WTC11 (cell line): ENCODE results near the gene NSG1. TPM values are rescaled to one million over a fixed set of nuclear protein-coding genes. Genes with fewer than 3 reads are reported as not detected.

Experiments
- ATAC-seq: fragments of 200-7000 bp; cut with Tn5 transposase; 2 replicates; pipeline ENCODE4 v1.10.0; 2021; ENCODE audit warnings: mild to moderate bottlenecking, moderate library complexity
- CTCF ChIA-PET: fragments of 300-600 bp; sonication (Branson Sonifier 250); formaldehyde crosslinking; loops from one replicate; lab custom pipeline; 2021; ENCODE audit warnings: antibody characterized with exemption; lab: Charles Lee
- POLR2A ChIA-PET: fragments of 350-600 bp; sonication (Branson Sonifier 250); formaldehyde crosslinking; loops from one replicate; lab custom pipeline; 2021; ENCODE audit warnings: antibody characterized with exemption; lab: Charles Lee
- DNase-seq: peaks from one replicate; pipeline ENCODE4 v3.0.0; 2021; ENCODE audit warnings: low spot score
- H3K27ac Mint-ChIP-seq: 2 replicates; pipeline ENCODE4 v1.8.0; 2021; ENCODE audit warnings: mixed read lengths
- H3K27me3 Mint-ChIP-seq: 2 replicates; pipeline ENCODE4 v1.8.0; 2021; ENCODE audit warnings: low read depth, mild to moderate bottlenecking, moderate library complexity, mixed read lengths
- H3K36me3 Mint-ChIP-seq: 2 replicates; pipeline ENCODE4 v1.8.0; 2021; ENCODE audit warnings: mixed read lengths
- H3K4me1 Mint-ChIP-seq: 2 replicates; pipeline ENCODE4 v1.8.0; 2022; ENCODE audit warnings: mixed read lengths
- H3K4me3 Mint-ChIP-seq: 2 replicates; pipeline ENCODE4 v1.8.0; 2021; ENCODE audit warnings: mild to moderate bottlenecking, moderate library complexity, mixed read lengths
- H3K9me3 Mint-ChIP-seq: 2 replicates; pipeline ENCODE4 v1.8.0; 2021; ENCODE audit warnings: mixed read lengths
- AR ChIP-seq: fragments of 250-450 bp; sonication (Bioruptor Pico); IDR thresholded peaks from 2 replicates; pipeline ENCODE4 v1.9.0; 2021; ENCODE audit warnings: mild to moderate bottlenecking
- ATF2 ChIP-seq: sonication (generic); formaldehyde crosslinking; IDR thresholded peaks from 2 replicates; pipeline ENCODE4 v1.8.1; 2022; ENCODE audit warnings: low read depth, missing genetic modification reagents, borderline replicate concordance
- CBFB ChIP-seq: sonication (generic); formaldehyde crosslinking; IDR thresholded peaks from 2 replicates; pipeline ENCODE4 v1.8.1; 2022; ENCODE audit warnings: mild to moderate bottlenecking, low read depth, missing genetic modification reagents
- CREB1 ChIP-seq: sonication (generic); formaldehyde crosslinking; IDR thresholded peaks from 2 replicates; pipeline ENCODE4 v1.8.0; 2023; ENCODE audit warnings: mild to moderate bottlenecking, missing genetic modification reagents
- CREM ChIP-seq: sonication (generic); formaldehyde crosslinking; IDR thresholded peaks from 2 replicates; pipeline ENCODE4 v1.8.1; 2022; ENCODE audit warnings: mild to moderate bottlenecking, missing genetic modification reagents, moderate library complexity
- CTCF ChIP-seq: fragments of 200-600 bp; IDR thresholded peaks from 2 replicates; pipeline ENCODE4 v1.8.0; 2022; ENCODE audit warnings: antibody characterized with exemption
- E2F5 ChIP-seq: sonication (generic); formaldehyde crosslinking; IDR thresholded peaks from 2 replicates; pipeline ENCODE4 v1.8.1; 2022; ENCODE audit warnings: mild to moderate bottlenecking, moderate library complexity, missing genetic modification reagents
- ETV6 ChIP-seq: sonication (generic); formaldehyde crosslinking; IDR thresholded peaks from 2 replicates; pipeline ENCODE4 v1.8.1; 2022; ENCODE audit warnings: mild to moderate bottlenecking, missing genetic modification reagents
- FOXK1 ChIP-seq: sonication (generic); formaldehyde crosslinking; IDR thresholded peaks from 2 replicates; pipeline ENCODE4 v1.8.0; 2022; ENCODE audit warnings: mild to moderate bottlenecking, moderate library complexity, missing genetic modification reagents
- GRHL2 ChIP-seq: fragments of 250-450 bp; sonication (Bioruptor Pico); IDR thresholded peaks from 2 replicates; pipeline ENCODE4 v1.8.0; 2022; ENCODE audit warnings: mild to moderate bottlenecking, moderate library complexity; ENCODE audit not compliant: insufficient replicate concordance, severe bottlenecking
- IRF1 ChIP-seq: sonication (generic); formaldehyde crosslinking; IDR thresholded peaks from 2 replicates; pipeline ENCODE4 v1.8.0; 2023; ENCODE audit warnings: missing genetic modification reagents
- JUN ChIP-seq: sonication (generic); formaldehyde crosslinking; IDR thresholded peaks from 2 replicates; pipeline ENCODE4 v1.8.0; 2023; ENCODE audit warnings: mild to moderate bottlenecking, missing genetic modification reagents
- MAX ChIP-seq: sonication (generic); formaldehyde crosslinking; IDR thresholded peaks from 2 replicates; pipeline ENCODE4 v1.8.0; 2022; ENCODE audit warnings: mild to moderate bottlenecking, missing genetic modification reagents
- NFATC4 ChIP-seq: fragments of 250-450 bp; sonication (Bioruptor Pico); IDR thresholded peaks from 2 replicates; pipeline ENCODE4 v1.9.0; 2021; ENCODE audit warnings: mild to moderate bottlenecking
- NR3C1 ChIP-seq: sonication (generic); formaldehyde crosslinking; conservative IDR thresholded peaks from 2 replicates; pipeline ENCODE4 v1.8.1; 2023; ENCODE audit warnings: low read depth, mild to moderate bottlenecking, missing genetic modification reagents
- OVOL2 ChIP-seq: fragments of 250-450 bp; sonication (Bioruptor Pico); IDR thresholded peaks from 2 replicates; pipeline ENCODE4 v1.9.0; 2021; ENCODE audit warnings: mild to moderate bottlenecking, borderline replicate concordance
- RELA ChIP-seq: sonication (generic); formaldehyde crosslinking; IDR thresholded peaks from 2 replicates; pipeline ENCODE4 v1.8.1; 2022; ENCODE audit warnings: missing genetic modification reagents, mild to moderate bottlenecking, borderline replicate concordance
- SMAD4 ChIP-seq: sonication (generic); formaldehyde crosslinking; IDR thresholded peaks from 2 replicates; pipeline ENCODE4 v1.8.0; 2022; ENCODE audit warnings: mild to moderate bottlenecking, missing genetic modification reagents
- TP53 ChIP-seq: sonication (generic); formaldehyde crosslinking; IDR thresholded peaks from 2 replicates; pipeline ENCODE4 v1.8.1; 2023; ENCODE audit warnings: mild to moderate bottlenecking, missing genetic modification reagents
- ZNF138 ChIP-seq: sonication (generic); formaldehyde crosslinking; conservative IDR thresholded peaks from 2 replicates; pipeline ENCODE4 v1.8.1; 2022; ENCODE audit warnings: mild to moderate bottlenecking, moderate library complexity, missing genetic modification reagents
- ZNF317 ChIP-seq: sonication (generic); formaldehyde crosslinking; IDR thresholded peaks from 2 replicates; pipeline ENCODE4 v1.8.1; 2023; ENCODE audit warnings: low read depth, mild to moderate bottlenecking, moderate library complexity, missing genetic modification reagents, borderline replicate concordance
- ZNF396 ChIP-seq: fragments of 250-450 bp; sonication (Bioruptor Pico); IDR thresholded peaks from 2 replicates; pipeline ENCODE4 v1.8.0; 2021; ENCODE audit warnings: mild to moderate bottlenecking, moderate library complexity, borderline replicate concordance
- ZNF425 ChIP-seq: fragments of 250-450 bp; sonication (Bioruptor Pico); conservative IDR thresholded peaks from 2 replicates; pipeline ENCODE4 v1.9.0; 2021; ENCODE audit warnings: mild to moderate bottlenecking
- ZSCAN18 ChIP-seq: fragments of 250-450 bp; sonication (Bioruptor Pico); IDR thresholded peaks from 2 replicates; pipeline ENCODE4 v2.1.2; 2022; ENCODE audit warnings: mild to moderate bottlenecking, moderate library complexity
- total RNA-seq: library from RNA; stranded (reverse); gene quantifications from 3 replicates; pipeline ENCODE4 v1.2.3, GENCODE V29; 2021

Gene NSG1
- total RNA-seq, 1 experiment from 2014 or later: 24.2 TPM

GRCh38 chr4:4343038-4343437 lies 43.9 kb upstream of the NSG1 start:
- DNase-seq (no peak), ATAC-seq (no peak)
- Mint-ChIP-seq H3K4me1 (0 out of 2 replicates have a peak, but pooled peaks cover 3% of the 10 kb centered on the region), H3K27ac (no peak overlapping the region), H3K36me3 (no peaks in the 10 kb centered on the region), H3K9me3 (no peaks in the 10 kb centered on the region), H3K4me3 (no peak overlapping the region), H3K27me3 (peaks cover 5% of the 10 kb centered on the region)
- POLR2A ChIA-PET: no interaction called here
- CTCF ChIA-PET: interaction anchor here (0.5 to 1.1 kb wide), 3 partner anchors 16 to 495 kb away, joined by 3 to 4 read pairs (median 3); no protein-coding TSS in a partner anchor
- TF ChIP-seq ZNF396 (CRISPR knock-in tag) (no peak), CREB1 (CRISPR knock-in tag) (no peak), AR (CRISPR knock-in tag) (no peak), TP53 (CRISPR knock-in tag) (no peak), E2F5 (CRISPR knock-in tag) (no peak), IRF1 (CRISPR knock-in tag) (no peak), MAX (no peak), ZNF425 (CRISPR knock-in tag) (no peak), OVOL2 (CRISPR knock-in tag) (no peak), GRHL2 (no peak), NFATC4 (no peak), ETV6 (no peak), ZSCAN18 (CRISPR knock-in tag) (no peak), RELA (CRISPR knock-in tag) (no peak), NR3C1 (CRISPR knock-in tag) (no peak), CREM (CRISPR knock-in tag) (no peak), ZNF138 (CRISPR knock-in tag) (no peak)

- DNase-seq (no peak), ATAC-seq (no peak)
- Mint-ChIP-seq H3K27ac (no peak overlapping the region), H3K36me3 (no peaks in the 10 kb centered on the region; the same call in 1 of the 2 replicates), H3K9me3 (peaks cover 13% of the 10 kb centered on the region), H3K4me1 (0 out of 2 replicates have a peak, but pooled peaks cover 3% of the 10 kb centered on the region), H3K27me3 (peaks cover 16% of the 10 kb centered on the region), H3K4me3 (no peak overlapping the region)
- ChIA-PET POLR2A (no interaction called here), CTCF (interaction anchor here (1.7 kb wide), 1 partner anchor 40 kb away, joined by 4 read pairs; no protein-coding TSS in a partner anchor)
- TF ChIP-seq ATF2 (CRISPR knock-in tag): no peak
- TF ChIP-seq GRHL2: no peak
- TF ChIP-seq CTCF: no peak
- TF ChIP-seq CBFB (CRISPR knock-in tag): no peak
- TF ChIP-seq FOXK1 (CRISPR knock-in tag): no peak
- no peak for TF ChIP-seq ZNF317 (CRISPR knock-in tag)
- TF ChIP-seq JUN (CRISPR knock-in tag): no peak
- TF ChIP-seq NFATC4: no peak
- TF ChIP-seq SMAD4: no peak
Observed at GRCh38 chr4:4344915-4345527, 41.9 kb upstream of the NSG1 start.
